Measurements from ENCODE around the gene SCUBE2.

- TF ChIP-seq POLR2A (IDR thresholded peaks at IDR 0.05) (no peak), CTCF (IDR thresholded peaks at IDR 0.05) (no peak), POLR2AphosphoS5 (IDR thresholded peaks at IDR 0.05; ENCODE audit: insufficient read depth in 1 of 2, low read depth in 1 of 2) (no peak)
These were observed 35.2 kb upstream of the SCUBE2 start for GRCh38 chr11:9126636-9127035.

Data from vagina (tissue), 2 donors.